Astrocyte (in vitro differentiated cells and primary cell): ENCODE results near the gene NXPE4. TPM values are rescaled to one million over a fixed set of nuclear protein-coding genes. Genes with fewer than 3 reads are reported as not detected.

Source experiments
- DNase-seq: peaks from one replicate; pipeline ENCODE4 v3.0.0-alpha.2; 2010; ENCODE audit warnings: low read depth
- FAIRE-seq: peaks from 2 replicates; lab custom pipeline; 2011; peaks lifted over from hg19 to GRCh38; lab: Jason Lieb, UNC
- H2AFZ ChIP-seq: 2 replicates; pipeline ENCODE4 v1.6.0; 2012; ENCODE audit warnings: low read depth, low read length, inconsistent platforms
- H3K27ac ChIP-seq: 2 replicates; pipeline ENCODE4 v1.5.1; 2011; ENCODE audit warnings: low read depth, low read length, inconsistent platforms
- H3K27me3 ChIP-seq: 2 replicates; pipeline ENCODE4 v1.6.0; 2011; ENCODE audit warnings: low read length, inconsistent platforms; ENCODE audit not compliant: insufficient read depth
- H3K36me3 ChIP-seq: 2 replicates; pipeline ENCODE4 v1.5.1; 2011; ENCODE audit warnings: low read length, inconsistent platforms; ENCODE audit not compliant: insufficient read depth
- H3K4me1 ChIP-seq: 2 replicates; pipeline ENCODE4 v1.5.1; 2011; ENCODE audit warnings: low read length, inconsistent platforms; ENCODE audit not compliant: insufficient read depth
- H3K4me2 ChIP-seq: 2 replicates; pipeline ENCODE4 v1.6.0; 2012; ENCODE audit warnings: low read length, inconsistent platforms
- H3K4me3 ChIP-seq: 2 replicates; pipeline ENCODE4 v1.5.1; 2011; ENCODE audit warnings: low read depth, mild to moderate bottlenecking, low read length, inconsistent platforms; ENCODE audit not compliant: insufficient read depth
- H3K79me2 ChIP-seq: 2 replicates; pipeline ENCODE4 v1.6.0; 2012; ENCODE audit warnings: mild to moderate bottlenecking, low read length, inconsistent platforms; ENCODE audit not compliant: insufficient read depth
- H3K9ac ChIP-seq: 2 replicates; pipeline ENCODE4 v1.6.0; 2012; ENCODE audit warnings: mild to moderate bottlenecking, low read length, inconsistent platforms
- H3K9me3 ChIP-seq: 2 replicates; pipeline ENCODE4 v1.5.1; 2012; ENCODE audit warnings: low read depth, mild to moderate bottlenecking, low read length, inconsistent platforms; ENCODE audit not compliant: insufficient read depth
- H4K20me1 ChIP-seq: 2 replicates; pipeline ENCODE4 v1.6.0; 2012; ENCODE audit warnings: low read length, inconsistent platforms; ENCODE audit not compliant: insufficient read depth
- H3K27ac Mint-ChIP-seq: one replicate; pipeline ENCODE4 v1.8.0; 2021; ENCODE audit warnings: mild to moderate bottlenecking, mixed read lengths; ENCODE audit not compliant: unreplicated experiment
- H3K27me3 Mint-ChIP-seq: one replicate; pipeline ENCODE4 v1.8.0; 2021; ENCODE audit warnings: low read depth, mixed read lengths; ENCODE audit not compliant: unreplicated experiment
- H3K36me3 Mint-ChIP-seq: one replicate; pipeline ENCODE4 v1.8.0; 2021; ENCODE audit warnings: low read depth, mixed read lengths; ENCODE audit not compliant: unreplicated experiment
- H3K4me1 Mint-ChIP-seq: one replicate; pipeline ENCODE4 v1.8.0; 2021; ENCODE audit warnings: low read depth, mixed read lengths; ENCODE audit not compliant: unreplicated experiment
- H3K4me3 Mint-ChIP-seq: one replicate; pipeline ENCODE4 v1.8.0; 2021; ENCODE audit warnings: mild to moderate bottlenecking, moderate library complexity, mixed read lengths; ENCODE audit not compliant: unreplicated experiment
- H3K9me3 Mint-ChIP-seq: one replicate; pipeline ENCODE4 v1.8.0; 2021; ENCODE audit warnings: mild to moderate bottlenecking, mixed read lengths; ENCODE audit not compliant: unreplicated experiment
- EZH2 ChIP-seq: IDR thresholded peaks from 2 replicates; pipeline ENCODE4 v1.6.1; 2012; ENCODE audit warnings: mild to moderate bottlenecking, low read length, inconsistent platforms; ENCODE audit not compliant: insufficient read depth
- total RNA-seq: library from RNA; stranded (reverse); gene quantifications from 2 replicates; pipeline ENCODE4 v1.2.1, GENCODE V29; 2021
- TF ChIP-seq, protein P1 (sequence below): IDR thresholded peaks from 2 replicates; pipeline ENCODE4 v1.5.1; 2011; ENCODE audit warnings: low read depth, mild to moderate bottlenecking, inconsistent platforms, low read length, moderate library complexity; ENCODE audit not compliant: insufficient read depth

Gene NXPE4
- total RNA-seq, 1 donor from 2014 or later = not detected

DNA sequence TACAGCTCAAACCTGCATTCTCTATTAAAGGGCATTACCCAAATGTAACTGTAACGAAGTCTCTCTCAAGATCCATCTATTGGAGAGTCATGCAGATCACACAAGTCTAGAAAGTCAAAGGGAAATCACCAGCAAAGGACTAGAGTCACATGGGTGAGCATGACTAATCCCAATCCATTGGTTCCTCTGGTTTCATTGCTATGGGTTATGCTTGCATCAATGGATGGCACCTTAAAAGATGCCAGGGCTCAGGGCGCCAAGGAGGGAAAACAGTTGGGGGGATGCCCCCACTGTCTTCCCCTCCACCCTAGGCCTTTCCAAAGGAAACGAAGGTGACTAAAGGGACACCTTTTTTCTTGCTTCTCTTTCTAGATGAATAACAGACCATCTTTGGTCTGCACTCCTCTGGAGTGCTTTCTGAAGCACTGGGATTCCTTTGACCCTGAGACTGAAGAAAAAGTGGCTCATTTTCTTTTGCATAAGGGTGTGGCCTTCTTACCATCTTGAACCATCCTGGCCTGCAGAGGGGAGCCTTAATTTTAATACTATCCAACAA is 8.1 kb downstream of the NXPE4 start:
- no peaks in the 10 kb centered on the region for H3K4me1 ChIP-seq
- no peaks in the 10 kb centered on the region for H3K36me3 ChIP-seq
- no peak overlapping the region for H3K27ac ChIP-seq
- no peaks in the 10 kb centered on the region for H3K4me1 Mint-ChIP-seq
- H3K27me3 Mint-ChIP-seq = no peaks in the 10 kb centered on the region
- FAIRE-seq (no peak), DNase-seq (no peak)
- H3K27me3 ChIP-seq = no peaks in the 10 kb centered on the region
- H3K9ac ChIP-seq = no peak overlapping the region
- H4K20me1 ChIP-seq = no peaks in the 10 kb centered on the region
- H3K9me3 Mint-ChIP-seq = peaks cover 31% of the 10 kb centered on the region
- no peak overlapping the region for H3K4me3 ChIP-seq
- H3K4me3 Mint-ChIP-seq = no peak overlapping the region
- H3K9me3 ChIP-seq = peaks cover 21% of the 10 kb centered on the region
- no peak overlapping the region for H3K4me2 ChIP-seq
- H3K79me2 ChIP-seq = no peaks in the 10 kb centered on the region
- peaks cover 3% of the 10 kb centered on the region for H3K36me3 Mint-ChIP-seq
- H3K27ac Mint-ChIP-seq = no peak overlapping the region
- no peak overlapping the region for H2AFZ ChIP-seq
- TF ChIP-seq, protein P1, sequence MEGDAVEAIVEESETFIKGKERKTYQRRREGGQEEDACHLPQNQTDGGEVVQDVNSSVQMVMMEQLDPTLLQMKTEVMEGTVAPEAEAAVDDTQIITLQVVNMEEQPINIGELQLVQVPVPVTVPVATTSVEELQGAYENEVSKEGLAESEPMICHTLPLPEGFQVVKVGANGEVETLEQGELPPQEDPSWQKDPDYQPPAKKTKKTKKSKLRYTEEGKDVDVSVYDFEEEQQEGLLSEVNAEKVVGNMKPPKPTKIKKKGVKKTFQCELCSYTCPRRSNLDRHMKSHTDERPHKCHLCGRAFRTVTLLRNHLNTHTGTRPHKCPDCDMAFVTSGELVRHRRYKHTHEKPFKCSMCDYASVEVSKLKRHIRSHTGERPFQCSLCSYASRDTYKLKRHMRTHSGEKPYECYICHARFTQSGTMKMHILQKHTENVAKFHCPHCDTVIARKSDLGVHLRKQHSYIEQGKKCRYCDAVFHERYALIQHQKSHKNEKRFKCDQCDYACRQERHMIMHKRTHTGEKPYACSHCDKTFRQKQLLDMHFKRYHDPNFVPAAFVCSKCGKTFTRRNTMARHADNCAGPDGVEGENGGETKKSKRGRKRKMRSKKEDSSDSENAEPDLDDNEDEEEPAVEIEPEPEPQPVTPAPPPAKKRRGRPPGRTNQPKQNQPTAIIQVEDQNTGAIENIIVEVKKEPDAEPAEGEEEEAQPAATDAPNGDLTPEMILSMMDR = no peak
- TF ChIP-seq EZH2 = no peak

DNA sequence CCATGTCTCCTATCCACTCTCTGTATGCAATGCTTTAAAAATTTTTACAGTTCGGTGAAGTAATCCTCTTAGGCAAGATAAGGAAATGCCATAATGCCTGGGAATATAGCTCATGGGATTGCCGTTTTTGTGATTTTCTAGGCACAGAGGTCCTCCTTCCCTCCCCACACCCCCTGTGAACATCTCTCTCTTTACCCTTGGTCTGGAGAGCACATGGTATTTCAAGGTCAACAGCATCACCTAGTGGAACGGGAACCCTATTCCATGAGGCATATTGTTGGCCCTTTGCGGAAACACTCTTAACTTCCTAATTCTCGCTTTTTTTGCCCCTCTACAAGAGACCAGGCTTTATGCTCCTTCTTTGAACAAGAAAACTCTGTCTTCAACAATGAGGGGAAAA is 8.8 kb downstream of the NXPE4 start:
- no peak for FAIRE-seq
- no peak overlapping the region for H3K4me3 Mint-ChIP-seq
- no peak for TF ChIP-seq EZH2
- TF ChIP-seq, protein P1 = no peak
- peaks cover 3% of the 10 kb centered on the region for H3K36me3 Mint-ChIP-seq
- no peak for DNase-seq
- no peaks in the 10 kb centered on the region for H3K4me1 Mint-ChIP-seq
- Histone ChIP-seq H2AFZ (no peak overlapping the region), H3K9me3 (peaks cover 21% of the 10 kb centered on the region), H3K4me2 (no peak overlapping the region), H3K36me3 (no peaks in the 10 kb centered on the region), H3K79me2 (no peaks in the 10 kb centered on the region), H3K27ac (no peak overlapping the region), H3K4me1 (no peaks in the 10 kb centered on the region), H4K20me1 (no peaks in the 10 kb centered on the region), H3K9ac (no peak overlapping the region), H3K27me3 (no peaks in the 10 kb centered on the region), H3K4me3 (no peak overlapping the region)
- H3K27me3 Mint-ChIP-seq = no peaks in the 10 kb centered on the region
- peaks cover 31% of the 10 kb centered on the region for H3K9me3 Mint-ChIP-seq
- H3K27ac Mint-ChIP-seq = no peak overlapping the region

DNA sequence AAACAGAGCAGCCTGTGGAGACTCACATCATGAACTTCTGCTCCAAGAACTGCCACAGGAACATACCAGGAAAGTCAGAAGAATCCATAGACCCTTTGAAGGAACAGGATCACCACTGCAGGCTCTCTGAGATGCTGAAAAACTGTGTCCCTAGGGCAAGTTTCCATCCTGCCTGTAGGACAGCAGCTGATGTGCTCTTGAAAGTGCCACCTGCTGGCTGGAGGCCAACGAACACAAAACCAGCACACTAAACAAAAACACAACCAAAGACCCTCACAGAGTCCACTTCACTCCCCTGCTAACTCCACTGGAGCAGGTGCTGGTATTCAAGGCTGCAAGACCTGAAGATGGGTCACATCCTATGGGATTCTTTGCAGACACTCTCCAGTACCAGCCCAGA is 23.9 kb downstream of the NXPE4 start:
- peaks cover 18% of the 10 kb centered on the region for H3K9me3 Mint-ChIP-seq
- no peak overlapping the region for H3K27ac Mint-ChIP-seq
- no peak overlapping the region for H3K27ac ChIP-seq

More for the DNA sequence above, 23.9 kb downstream of the NXPE4 start:
- Histone ChIP-seq H3K27me3 (no peaks in the 10 kb centered on the region), H2AFZ (no peak overlapping the region), H3K9me3 (no peaks in the 10 kb centered on the region), H4K20me1 (no peaks in the 10 kb centered on the region), H3K79me2 (no peaks in the 10 kb centered on the region), H3K4me1 (no peaks in the 10 kb centered on the region), H3K4me2 (no peak overlapping the region), H3K4me3 (no peak overlapping the region), H3K9ac (no peak overlapping the region), H3K36me3 (no peaks in the 10 kb centered on the region)
- H3K36me3 Mint-ChIP-seq = peaks cover 2% of the 10 kb centered on the region
- no peak for FAIRE-seq
- H3K27me3 Mint-ChIP-seq = no peaks in the 10 kb centered on the region
- no peak for DNase-seq
- no peak overlapping the region for H3K4me3 Mint-ChIP-seq
- H3K4me1 Mint-ChIP-seq = no peaks in the 10 kb centered on the region
- no peak for TF ChIP-seq EZH2
- TF ChIP-seq, protein P1 = no peak
